Activated naive CD8-positive, alpha-beta T cell treated with anti-CD3 and anti-CD28 coated beads, Interleukin-2, amount 50 U/mL, for 16 hours (primary cell): ENCODE data around the gene PPFIA1.
"Not testable (repeated sequence)": the region's sequence is repeated elsewhere in the genome, so short reads cannot be mapped to it uniquely, and the experiment has no call there.

Experiments used
- DNase-seq: peaks from one replicate; pipeline ENCODE4 v3.0.0-alpha.2; 2020; ENCODE audit warnings: low read depth, low spot score

Gene PPFIA1

GRCh38 chr11:70358753-70359152, 88.3 kb downstream of the PPFIA1 start:
- DNase-seq = no peak

- DNase-seq = no peak
Observed at GRCh38 chr11:70359451-70360205, 89.1 kb downstream of the PPFIA1 start.

- no peak for DNase-seq
Observed at GRCh38 chr11:70360211-70360610, 89.7 kb downstream of the PPFIA1 start.

- DNase-seq = no peak
Observed at GRCh38 chr11:70364178-70364577, 93.7 kb downstream of the PPFIA1 start.

- peak; percentile 61 for DNase-seq
Observed at GRCh38 chr11:70364745-70365543, 94.5 kb downstream of the PPFIA1 start.

GRCh38 chr11:70365544-70365927, 95.0 kb downstream of the PPFIA1 start:
- DNase-seq = no peak

GRCh38 chr11:70367071-70367470, 96.6 kb downstream of the PPFIA1 start:
- no peak for DNase-seq

GRCh38 chr11:70368961-70369360, 98.5 kb downstream of the PPFIA1 start:
- no peak for DNase-seq

GRCh38 chr11:70371241-70371640, 100.8 kb downstream of the PPFIA1 start:
- DNase-seq = no peak

- DNase-seq = no peak
Observed at GRCh38 chr11:70372076-70372475, 101.6 kb downstream of the PPFIA1 start.

- DNase-seq = no peak
Observed at GRCh38 chr11:70376621-70377020, 106.1 kb downstream of the PPFIA1 start.

GRCh38 chr11:70377645-70378044, 107.2 kb downstream of the PPFIA1 start:
- no peak for DNase-seq

- DNase-seq = no peak
Observed at GRCh38 chr11:70378506-70379134, 108.1 kb downstream of the PPFIA1 start.

- DNase-seq = no peak
Observed at GRCh38 chr11:70381350-70381749, 110.9 kb downstream of the PPFIA1 start.

GRCh38 chr11:70381872-70382861, 111.7 kb downstream of the PPFIA1 start:
- DNase-seq = no peak

- no peak for DNase-seq
Observed at GRCh38 chr11:70383664-70384565, 113.4 kb downstream of the PPFIA1 start.

GRCh38 chr11:70384566-70385152, 114.2 kb downstream of the PPFIA1 start:
- no peak for DNase-seq

- no peak for DNase-seq
Observed at GRCh38 chr11:70387564-70387963, 117.1 kb downstream of the PPFIA1 start.

- no peak for DNase-seq
Observed at GRCh38 chr11:70389201-70389600, 118.7 kb downstream of the PPFIA1 start.

- DNase-seq = not testable (repeated sequence)
Observed at GRCh38 chr11:70390882-70391281, 120.4 kb downstream of the PPFIA1 start.
